ENCODE results near the gene NCAM1.
A peak's percentile ranks its signal among the peaks of the same experiment; 100 is the strongest.

The NCAM1 gene

GRCh38 chr11:113096648-113097047, 135.4 kb downstream of the NCAM1 start:
- DNase-seq = no peak

- DNase-seq = no peak
Measured at GRCh38 chr11:113103932-113104690, 142.9 kb downstream of the NCAM1 start.

GRCh38 chr11:113104691-113105251, 143.6 kb downstream of the NCAM1 start:
- no peak for DNase-seq

- no peak for DNase-seq
Measured at GRCh38 chr11:113105592-113105991, 144.4 kb downstream of the NCAM1 start.

GRCh38 chr11:113106507-113106906, 145.3 kb downstream of the NCAM1 start:
- DNase-seq = no peak

- no peak for DNase-seq
Measured at GRCh38 chr11:113110046-113110445, 148.8 kb downstream of the NCAM1 start.

- no peak for DNase-seq
Measured at GRCh38 chr11:113111156-113111555, 149.9 kb downstream of the NCAM1 start.

GRCh38 chr11:113112307-113112706, 151.1 kb downstream of the NCAM1 start:
- no peak for DNase-seq

- DNase-seq = peak; percentile 62
Measured at GRCh38 chr11:113113801-113114704, 152.8 kb downstream of the NCAM1 start.

GRCh38 chr11:113114705-113115027, 153.4 kb downstream of the NCAM1 start:
- DNase-seq = no peak

- no peak for DNase-seq
Measured at GRCh38 chr11:113118104-113118503, 156.9 kb downstream of the NCAM1 start.

- DNase-seq = no peak
Measured at GRCh38 chr11:113119074-113119473, 157.9 kb downstream of the NCAM1 start.

GRCh38 chr11:113119966-113120736, 158.9 kb downstream of the NCAM1 start:
- no peak for DNase-seq

- no peak for DNase-seq
Measured at GRCh38 chr11:113121746-113122145, 160.5 kb downstream of the NCAM1 start.

GRCh38 chr11:113124006-113124405, 162.8 kb downstream of the NCAM1 start:
- no peak for DNase-seq

GRCh38 chr11:113124578-113124977, 163.4 kb downstream of the NCAM1 start:
- DNase-seq = no peak

- DNase-seq = no peak
Measured at GRCh38 chr11:113129261-113129992, 168.2 kb downstream of the NCAM1 start.

- DNase-seq = no peak
Measured at GRCh38 chr11:113131036-113131775, 170.0 kb downstream of the NCAM1 start.

- no peak for DNase-seq
Measured at GRCh38 chr11:113133071-113133470, 171.9 kb downstream of the NCAM1 start.

- no peak for DNase-seq
Measured at GRCh38 chr11:113134626-113135025, 173.4 kb downstream of the NCAM1 start.

GRCh38 chr11:113137713-113138529, 176.7 kb downstream of the NCAM1 start:
- DNase-seq = peak; percentile 56

All from NCI-H774 (cell line).